ENCODE results near the gene DDX19B. TPM values are rescaled to one million over a fixed set of nuclear protein-coding genes. Genes with fewer than 3 reads are reported as not detected.

Gene DDX19B
- total RNA-seq, 1 experiment from 2014 or later, result 38.4 TPM

DNA sequence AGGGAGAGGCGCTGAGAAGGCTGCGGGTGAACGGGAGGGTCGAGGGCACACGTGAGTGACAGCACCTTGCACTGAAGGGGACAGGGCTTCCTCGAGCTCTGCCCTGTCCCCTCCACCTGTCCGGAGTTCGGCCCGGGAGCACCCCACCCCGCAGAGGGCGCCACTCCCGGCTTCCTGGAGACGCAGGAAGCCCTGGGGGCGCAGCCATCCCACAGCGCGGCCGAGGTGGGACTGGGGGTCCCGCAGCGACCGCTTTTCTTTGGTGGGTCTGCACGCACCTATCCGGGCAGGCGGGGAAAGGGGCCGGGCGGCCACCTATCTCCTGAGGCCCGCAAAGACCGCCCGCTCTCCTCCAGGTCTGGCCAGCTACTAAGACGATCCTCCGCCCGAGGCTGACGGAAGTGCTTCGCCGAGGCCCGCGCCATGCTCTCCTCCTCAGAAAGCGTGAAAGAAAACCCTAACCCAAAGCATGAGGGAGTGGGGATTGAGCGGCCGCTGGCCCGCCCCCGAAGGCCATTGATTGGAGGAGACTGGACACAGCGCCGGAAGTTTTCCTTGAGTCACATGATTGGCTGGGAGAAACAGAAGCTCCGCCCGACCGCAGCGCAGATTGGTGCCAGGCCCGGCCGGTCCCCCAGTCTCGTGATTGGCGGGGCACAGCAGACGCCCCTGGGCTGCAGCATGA lies 82.1 kb downstream of the DDX19B start (continued):
- TF ChIP-seq, protein P1, sequence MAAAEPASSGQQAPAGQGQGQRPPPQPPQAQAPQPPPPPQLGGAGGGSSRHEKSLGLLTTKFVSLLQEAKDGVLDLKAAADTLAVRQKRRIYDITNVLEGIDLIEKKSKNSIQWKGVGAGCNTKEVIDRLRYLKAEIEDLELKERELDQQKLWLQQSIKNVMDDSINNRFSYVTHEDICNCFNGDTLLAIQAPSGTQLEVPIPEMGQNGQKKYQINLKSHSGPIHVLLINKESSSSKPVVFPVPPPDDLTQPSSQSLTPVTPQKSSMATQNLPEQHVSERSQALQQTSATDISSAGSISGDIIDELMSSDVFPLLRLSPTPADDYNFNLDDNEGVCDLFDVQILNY (CRISPR knock-in tag; IDR thresholded peaks at IDR 0.05), result peak; percentile 51

DNA sequence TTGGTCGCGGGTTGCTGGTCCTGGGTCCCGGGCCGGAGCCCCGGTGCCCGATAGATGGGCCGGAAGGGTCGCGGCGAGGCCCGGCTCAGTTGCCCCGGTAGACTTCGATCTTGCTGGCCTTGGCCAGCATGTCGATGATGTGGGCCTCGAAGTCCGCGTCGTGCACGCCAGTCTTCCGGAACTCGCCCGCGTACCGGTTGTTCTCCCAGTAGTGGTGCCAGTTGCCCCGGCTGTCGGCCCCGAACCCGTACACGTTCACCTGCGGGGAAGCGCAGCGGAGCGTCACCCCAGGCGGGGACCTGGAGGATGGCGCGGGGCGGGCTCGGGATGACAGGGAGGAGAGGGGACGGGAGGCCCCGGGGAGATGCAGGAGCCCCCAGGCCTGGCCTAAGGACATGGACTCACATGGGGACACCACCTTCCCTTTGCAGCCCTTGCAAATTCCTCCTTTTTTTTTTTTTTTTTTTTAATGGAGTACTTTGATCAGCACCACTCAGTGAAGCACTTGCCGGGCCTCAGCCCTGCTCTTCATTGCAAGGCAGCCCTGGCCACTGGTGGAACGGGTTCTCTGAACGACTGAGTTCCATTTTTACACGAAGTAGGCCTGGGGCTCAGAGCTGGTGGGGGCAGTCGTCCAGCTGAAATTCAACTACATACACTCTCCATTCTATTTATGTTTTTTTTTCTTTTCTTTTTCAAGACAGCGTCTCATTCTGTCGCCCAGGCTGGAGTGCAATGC lies 82.8 kb downstream of the DDX19B start:
- Mint-ChIP-seq H3K4me1 (peaks cover 16% of the 10 kb centered on the region), H3K27ac (peak overlapping the region; percentile 88; the same call in 1 of the 2 replicates), H3K9me3 (no peaks in the 10 kb centered on the region), H3K27me3 (ENCODE audit: low read depth) (no peaks in the 10 kb centered on the region), H3K4me3 (peak overlapping the region; percentile 92), H3K36me3 (peaks cover 18% of the 10 kb centered on the region)
- CTCF ChIA-PET, result interaction anchor here (0.6 to 3.7 kb wide), 18 partner anchors 10 to 272 kb away, joined by 3 to 42 read pairs (median 4); partner anchors contain the start of genes DDX19A and FCSK
- peak; percentile 9 for ATAC-seq
- POLR2A ChIA-PET, result interaction anchor here (0.6 to 2.2 kb wide), 26 partner anchors 8 to 272 kb away, joined by 3 to 17 read pairs (median 4); partner anchors contain the start of genes AARS1, COG4, DDX19A and EXOSC6
- DNase-seq (ENCODE audit: low spot score), result no peak
- TF ChIP-seq, protein P2, sequence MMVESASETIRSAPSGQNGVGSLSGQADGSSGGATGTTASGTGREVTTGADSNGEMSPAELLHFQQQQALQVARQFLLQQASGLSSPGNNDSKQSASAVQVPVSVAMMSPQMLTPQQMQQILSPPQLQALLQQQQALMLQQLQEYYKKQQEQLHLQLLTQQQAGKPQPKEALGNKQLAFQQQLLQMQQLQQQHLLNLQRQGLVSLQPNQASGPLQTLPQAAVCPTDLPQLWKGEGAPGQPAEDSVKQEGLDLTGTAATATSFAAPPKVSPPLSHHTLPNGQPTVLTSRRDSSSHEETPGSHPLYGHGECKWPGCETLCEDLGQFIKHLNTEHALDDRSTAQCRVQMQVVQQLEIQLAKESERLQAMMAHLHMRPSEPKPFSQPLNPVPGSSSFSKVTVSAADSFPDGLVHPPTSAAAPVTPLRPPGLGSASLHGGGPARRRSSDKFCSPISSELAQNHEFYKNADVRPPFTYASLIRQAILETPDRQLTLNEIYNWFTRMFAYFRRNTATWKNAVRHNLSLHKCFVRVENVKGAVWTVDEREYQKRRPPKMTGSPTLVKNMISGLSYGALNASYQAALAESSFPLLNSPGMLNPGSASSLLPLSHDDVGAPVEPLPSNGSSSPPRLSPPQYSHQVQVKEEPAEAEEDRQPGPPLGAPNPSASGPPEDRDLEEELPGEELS (CRISPR knock-in tag; IDR thresholded peaks at IDR 0.05), result no peak
- TF ChIP-seq CREB1 (CRISPR knock-in tag; IDR thresholded peaks at IDR 0.05) (no peak), ZBTB21 (CRISPR knock-in tag; IDR thresholded peaks at IDR 0.05; ENCODE audit: borderline replicate concordance) (0 out of 2 replicates have a peak, but pooled peaks have one; percentile 54), ATF1 (CRISPR knock-in tag; IDR thresholded peaks at IDR 0.05) (0 out of 2 replicates have a peak, but pooled peaks have one; percentile 26), ELF4 (CRISPR knock-in tag; IDR thresholded peaks at IDR 0.05; ENCODE audit: low read depth) (no peak), NFYB (CRISPR knock-in tag; conservative IDR thresholded peaks at IDR 0.05; ENCODE audit: low read depth) (peak; percentile 5; the same call in 1 of the 2 replicates), CREM (CRISPR knock-in tag; IDR thresholded peaks at IDR 0.05) (0 out of 2 replicates have a peak, but pooled peaks have one; percentile 34), IRF2 (CRISPR knock-in tag; IDR thresholded peaks at IDR 0.05; ENCODE audit: borderline replicate concordance, low read depth) (no peak), GTF2I (CRISPR knock-in tag; conservative IDR thresholded peaks at IDR 0.05) (no peak), ZNF423 (CRISPR knock-in tag; IDR thresholded peaks at IDR 0.05) (peak; percentile 27; the same call in 1 of the 2 replicates), ZNF317 (CRISPR knock-in tag; IDR thresholded peaks at IDR 0.05; ENCODE audit: borderline replicate concordance, low read depth) (no peak), RELA (CRISPR knock-in tag; IDR thresholded peaks at IDR 0.05; ENCODE audit: borderline replicate concordance) (no peak), ZNF416 (CRISPR knock-in tag; IDR thresholded peaks at IDR 0.05) (peak; percentile 76; the same call in 1 of the 2 replicates), RORB (CRISPR knock-in tag; IDR thresholded peaks at IDR 0.05) (no peak)
- TF ChIP-seq, protein P3, sequence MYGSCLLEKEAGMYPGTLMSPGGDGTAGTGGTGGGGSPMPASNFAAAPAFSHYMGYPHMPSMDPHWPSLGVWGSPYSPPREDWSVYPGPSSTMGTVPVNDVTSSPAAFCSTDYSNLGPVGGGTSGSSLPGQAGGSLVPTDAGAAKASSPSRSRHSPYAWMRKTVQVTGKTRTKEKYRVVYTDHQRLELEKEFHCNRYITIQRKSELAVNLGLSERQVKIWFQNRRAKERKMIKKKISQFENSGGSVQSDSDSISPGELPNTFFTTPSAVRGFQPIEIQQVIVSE (CRISPR knock-in tag; IDR thresholded peaks at IDR 0.05; ENCODE audit: borderline replicate concordance), result no peak
- TF ChIP-seq, protein P4, sequence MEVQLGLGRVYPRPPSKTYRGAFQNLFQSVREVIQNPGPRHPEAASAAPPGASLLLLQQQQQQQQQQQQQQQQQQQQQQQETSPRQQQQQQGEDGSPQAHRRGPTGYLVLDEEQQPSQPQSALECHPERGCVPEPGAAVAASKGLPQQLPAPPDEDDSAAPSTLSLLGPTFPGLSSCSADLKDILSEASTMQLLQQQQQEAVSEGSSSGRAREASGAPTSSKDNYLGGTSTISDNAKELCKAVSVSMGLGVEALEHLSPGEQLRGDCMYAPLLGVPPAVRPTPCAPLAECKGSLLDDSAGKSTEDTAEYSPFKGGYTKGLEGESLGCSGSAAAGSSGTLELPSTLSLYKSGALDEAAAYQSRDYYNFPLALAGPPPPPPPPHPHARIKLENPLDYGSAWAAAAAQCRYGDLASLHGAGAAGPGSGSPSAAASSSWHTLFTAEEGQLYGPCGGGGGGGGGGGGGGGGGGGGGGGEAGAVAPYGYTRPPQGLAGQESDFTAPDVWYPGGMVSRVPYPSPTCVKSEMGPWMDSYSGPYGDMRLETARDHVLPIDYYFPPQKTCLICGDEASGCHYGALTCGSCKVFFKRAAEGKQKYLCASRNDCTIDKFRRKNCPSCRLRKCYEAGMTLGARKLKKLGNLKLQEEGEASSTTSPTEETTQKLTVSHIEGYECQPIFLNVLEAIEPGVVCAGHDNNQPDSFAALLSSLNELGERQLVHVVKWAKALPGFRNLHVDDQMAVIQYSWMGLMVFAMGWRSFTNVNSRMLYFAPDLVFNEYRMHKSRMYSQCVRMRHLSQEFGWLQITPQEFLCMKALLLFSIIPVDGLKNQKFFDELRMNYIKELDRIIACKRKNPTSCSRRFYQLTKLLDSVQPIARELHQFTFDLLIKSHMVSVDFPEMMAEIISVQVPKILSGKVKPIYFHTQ (CRISPR knock-in tag; IDR thresholded peaks at IDR 0.05), result no peak
- TF ChIP-seq, protein P5, sequence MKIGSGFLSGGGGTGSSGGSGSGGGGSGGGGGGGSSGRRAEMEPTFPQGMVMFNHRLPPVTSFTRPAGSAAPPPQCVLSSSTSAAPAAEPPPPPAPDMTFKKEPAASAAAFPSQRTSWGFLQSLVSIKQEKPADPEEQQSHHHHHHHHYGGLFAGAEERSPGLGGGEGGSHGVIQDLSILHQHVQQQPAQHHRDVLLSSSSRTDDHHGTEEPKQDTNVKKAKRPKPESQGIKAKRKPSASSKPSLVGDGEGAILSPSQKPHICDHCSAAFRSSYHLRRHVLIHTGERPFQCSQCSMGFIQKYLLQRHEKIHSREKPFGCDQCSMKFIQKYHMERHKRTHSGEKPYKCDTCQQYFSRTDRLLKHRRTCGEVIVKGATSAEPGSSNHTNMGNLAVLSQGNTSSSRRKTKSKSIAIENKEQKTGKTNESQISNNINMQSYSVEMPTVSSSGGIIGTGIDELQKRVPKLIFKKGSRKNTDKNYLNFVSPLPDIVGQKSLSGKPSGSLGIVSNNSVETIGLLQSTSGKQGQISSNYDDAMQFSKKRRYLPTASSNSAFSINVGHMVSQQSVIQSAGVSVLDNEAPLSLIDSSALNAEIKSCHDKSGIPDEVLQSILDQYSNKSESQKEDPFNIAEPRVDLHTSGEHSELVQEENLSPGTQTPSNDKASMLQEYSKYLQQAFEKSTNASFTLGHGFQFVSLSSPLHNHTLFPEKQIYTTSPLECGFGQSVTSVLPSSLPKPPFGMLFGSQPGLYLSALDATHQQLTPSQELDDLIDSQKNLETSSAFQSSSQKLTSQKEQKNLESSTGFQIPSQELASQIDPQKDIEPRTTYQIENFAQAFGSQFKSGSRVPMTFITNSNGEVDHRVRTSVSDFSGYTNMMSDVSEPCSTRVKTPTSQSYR (CRISPR knock-in tag; IDR thresholded peaks at IDR 0.05), result no peak
- TF ChIP-seq, protein P6, sequence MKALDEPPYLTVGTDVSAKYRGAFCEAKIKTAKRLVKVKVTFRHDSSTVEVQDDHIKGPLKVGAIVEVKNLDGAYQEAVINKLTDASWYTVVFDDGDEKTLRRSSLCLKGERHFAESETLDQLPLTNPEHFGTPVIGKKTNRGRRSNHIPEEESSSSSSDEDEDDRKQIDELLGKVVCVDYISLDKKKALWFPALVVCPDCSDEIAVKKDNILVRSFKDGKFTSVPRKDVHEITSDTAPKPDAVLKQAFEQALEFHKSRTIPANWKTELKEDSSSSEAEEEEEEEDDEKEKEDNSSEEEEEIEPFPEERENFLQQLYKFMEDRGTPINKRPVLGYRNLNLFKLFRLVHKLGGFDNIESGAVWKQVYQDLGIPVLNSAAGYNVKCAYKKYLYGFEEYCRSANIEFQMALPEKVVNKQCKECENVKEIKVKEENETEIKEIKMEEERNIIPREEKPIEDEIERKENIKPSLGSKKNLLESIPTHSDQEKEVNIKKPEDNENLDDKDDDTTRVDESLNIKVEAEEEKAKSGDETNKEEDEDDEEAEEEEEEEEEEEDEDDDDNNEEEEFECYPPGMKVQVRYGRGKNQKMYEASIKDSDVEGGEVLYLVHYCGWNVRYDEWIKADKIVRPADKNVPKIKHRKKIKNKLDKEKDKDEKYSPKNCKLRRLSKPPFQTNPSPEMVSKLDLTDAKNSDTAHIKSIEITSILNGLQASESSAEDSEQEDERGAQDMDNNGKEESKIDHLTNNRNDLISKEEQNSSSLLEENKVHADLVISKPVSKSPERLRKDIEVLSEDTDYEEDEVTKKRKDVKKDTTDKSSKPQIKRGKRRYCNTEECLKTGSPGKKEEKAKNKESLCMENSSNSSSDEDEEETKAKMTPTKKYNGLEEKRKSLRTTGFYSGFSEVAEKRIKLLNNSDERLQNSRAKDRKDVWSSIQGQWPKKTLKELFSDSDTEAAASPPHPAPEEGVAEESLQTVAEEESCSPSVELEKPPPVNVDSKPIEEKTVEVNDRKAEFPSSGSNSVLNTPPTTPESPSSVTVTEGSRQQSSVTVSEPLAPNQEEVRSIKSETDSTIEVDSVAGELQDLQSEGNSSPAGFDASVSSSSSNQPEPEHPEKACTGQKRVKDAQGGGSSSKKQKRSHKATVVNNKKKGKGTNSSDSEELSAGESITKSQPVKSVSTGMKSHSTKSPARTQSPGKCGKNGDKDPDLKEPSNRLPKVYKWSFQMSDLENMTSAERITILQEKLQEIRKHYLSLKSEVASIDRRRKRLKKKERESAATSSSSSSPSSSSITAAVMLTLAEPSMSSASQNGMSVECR (CRISPR knock-in tag; IDR thresholded peaks at IDR 0.05; ENCODE audit: borderline replicate concordance), result peak; percentile 14; the same call in 1 of the 2 replicates

Data from WTC11 (cell line).